ENCODE results near the gene SYNC. TPM values are rescaled to one million over a fixed set of nuclear protein-coding genes. Genes with fewer than 3 reads are reported as not detected.

SYNC gene
- total and polyA plus RNA-seq, 9 of the 15 experiments (the other 6 are each of a cell fraction or from before 2014, with no cell fraction given), result 0.49 to 1.1 (median 0.87) TPM

DNA sequence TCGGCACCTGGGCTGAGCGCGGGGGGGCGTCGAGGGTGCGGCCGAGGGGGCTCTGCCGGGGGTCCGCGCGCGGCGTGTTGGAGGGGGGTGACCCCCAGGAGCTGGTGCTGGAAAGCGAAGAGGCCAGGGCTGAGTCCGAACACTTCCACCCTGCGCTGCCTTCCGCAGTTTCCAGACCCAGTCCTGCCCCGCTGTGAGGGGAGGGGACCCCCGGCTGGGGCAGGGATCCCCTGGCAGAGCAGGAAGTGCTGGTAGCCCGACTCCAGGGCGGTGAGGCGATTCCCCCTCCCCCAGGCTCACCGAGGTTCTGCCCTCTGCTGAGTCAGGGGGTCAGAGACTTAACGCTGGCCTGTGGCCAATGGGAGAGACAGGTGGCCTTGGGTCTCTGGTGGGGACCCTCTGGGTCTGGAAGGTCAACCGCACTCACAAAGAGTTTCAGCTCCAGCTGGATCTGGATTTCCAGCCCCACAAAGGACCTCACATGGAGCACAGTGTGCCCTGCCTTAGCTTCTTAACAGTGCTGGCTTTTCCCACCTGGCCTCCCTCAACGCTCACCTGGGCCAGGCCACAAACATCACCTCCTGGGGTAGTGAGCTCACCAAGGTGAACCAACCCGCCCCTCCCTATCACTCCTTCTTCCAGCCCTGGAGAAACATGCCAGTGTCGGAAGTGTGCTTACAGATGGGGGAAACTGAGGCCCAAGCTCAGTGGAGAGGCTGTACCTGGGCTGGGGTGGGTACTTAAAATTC, 39.8 kb upstream of the SYNC start (continued):
- TF ChIP-seq, protein P1, sequence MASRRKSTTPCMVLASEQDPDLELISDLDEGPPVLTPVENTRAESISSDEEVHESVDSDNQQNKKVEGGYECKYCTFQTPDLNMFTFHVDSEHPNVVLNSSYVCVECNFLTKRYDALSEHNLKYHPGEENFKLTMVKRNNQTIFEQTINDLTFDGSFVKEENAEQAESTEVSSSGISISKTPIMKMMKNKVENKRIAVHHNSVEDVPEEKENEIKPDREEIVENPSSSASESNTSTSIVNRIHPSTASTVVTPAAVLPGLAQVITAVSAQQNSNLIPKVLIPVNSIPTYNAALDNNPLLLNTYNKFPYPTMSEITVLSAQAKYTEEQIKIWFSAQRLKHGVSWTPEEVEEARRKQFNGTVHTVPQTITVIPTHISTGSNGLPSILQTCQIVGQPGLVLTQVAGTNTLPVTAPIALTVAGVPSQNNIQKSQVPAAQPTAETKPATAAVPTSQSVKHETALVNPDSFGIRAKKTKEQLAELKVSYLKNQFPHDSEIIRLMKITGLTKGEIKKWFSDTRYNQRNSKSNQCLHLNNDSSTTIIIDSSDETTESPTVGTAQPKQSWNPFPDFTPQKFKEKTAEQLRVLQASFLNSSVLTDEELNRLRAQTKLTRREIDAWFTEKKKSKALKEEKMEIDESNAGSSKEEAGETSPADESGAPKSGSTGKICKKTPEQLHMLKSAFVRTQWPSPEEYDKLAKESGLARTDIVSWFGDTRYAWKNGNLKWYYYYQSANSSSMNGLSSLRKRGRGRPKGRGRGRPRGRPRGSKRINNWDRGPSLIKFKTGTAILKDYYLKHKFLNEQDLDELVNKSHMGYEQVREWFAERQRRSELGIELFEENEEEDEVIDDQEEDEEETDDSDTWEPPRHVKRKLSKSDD (conservative IDR thresholded peaks at IDR 0.05; ENCODE audit: low read length), result no peak
- peak; percentile 8 for TF ChIP-seq KDM5B (IDR thresholded peaks at IDR 0.05; ENCODE audit: insufficient replicate concordance, low read depth, low read length)
- no peak for TF ChIP-seq RBM34 (IDR thresholded peaks at IDR 0.05; ENCODE audit: borderline replicate concordance, insufficient read depth, low read length)
- TF ChIP-seq, protein P2, sequence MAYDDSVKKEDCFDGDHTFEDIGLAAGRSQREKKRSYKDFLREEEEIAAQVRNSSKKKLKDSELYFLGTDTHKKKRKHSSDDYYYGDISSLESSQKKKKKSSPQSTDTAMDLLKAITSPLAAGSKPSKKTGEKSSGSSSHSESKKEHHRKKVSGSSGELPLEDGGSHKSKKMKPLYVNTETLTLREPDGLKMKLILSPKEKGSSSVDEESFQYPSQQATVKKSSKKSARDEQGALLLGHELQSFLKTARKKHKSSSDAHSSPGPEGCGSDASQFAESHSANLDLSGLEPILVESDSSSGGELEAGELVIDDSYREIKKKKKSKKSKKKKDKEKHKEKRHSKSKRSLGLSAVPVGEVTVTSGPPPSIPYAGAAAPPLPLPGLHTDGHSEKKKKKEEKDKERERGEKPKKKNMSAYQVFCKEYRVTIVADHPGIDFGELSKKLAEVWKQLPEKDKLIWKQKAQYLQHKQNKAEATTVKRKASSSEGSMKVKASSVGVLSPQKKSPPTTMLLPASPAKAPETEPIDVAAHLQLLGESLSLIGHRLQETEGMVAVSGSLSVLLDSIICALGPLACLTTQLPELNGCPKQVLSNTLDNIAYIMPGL (CRISPR knock-in tag; IDR thresholded peaks at IDR 0.05), result 0 out of 2 replicates have a peak, but pooled peaks have one; percentile 40
- TF ChIP-seq RBFOX2 (IDR thresholded peaks at IDR 0.05; ENCODE audit: low read depth, low read length), result peak; percentile 16; the same call in 1 of the 2 replicates
- TF ChIP-seq GATAD2A (IDR thresholded peaks at IDR 0.05), result 0 out of 2 replicates have a peak, but pooled peaks have one; percentile 65
- TF ChIP-seq ZNF316 (IDR thresholded peaks at IDR 0.05), result peak; percentile 64
- no peak for TF ChIP-seq ZNF696 (CRISPR knock-in tag; conservative IDR thresholded peaks at IDR 0.05)
- TF ChIP-seq, protein P3, sequence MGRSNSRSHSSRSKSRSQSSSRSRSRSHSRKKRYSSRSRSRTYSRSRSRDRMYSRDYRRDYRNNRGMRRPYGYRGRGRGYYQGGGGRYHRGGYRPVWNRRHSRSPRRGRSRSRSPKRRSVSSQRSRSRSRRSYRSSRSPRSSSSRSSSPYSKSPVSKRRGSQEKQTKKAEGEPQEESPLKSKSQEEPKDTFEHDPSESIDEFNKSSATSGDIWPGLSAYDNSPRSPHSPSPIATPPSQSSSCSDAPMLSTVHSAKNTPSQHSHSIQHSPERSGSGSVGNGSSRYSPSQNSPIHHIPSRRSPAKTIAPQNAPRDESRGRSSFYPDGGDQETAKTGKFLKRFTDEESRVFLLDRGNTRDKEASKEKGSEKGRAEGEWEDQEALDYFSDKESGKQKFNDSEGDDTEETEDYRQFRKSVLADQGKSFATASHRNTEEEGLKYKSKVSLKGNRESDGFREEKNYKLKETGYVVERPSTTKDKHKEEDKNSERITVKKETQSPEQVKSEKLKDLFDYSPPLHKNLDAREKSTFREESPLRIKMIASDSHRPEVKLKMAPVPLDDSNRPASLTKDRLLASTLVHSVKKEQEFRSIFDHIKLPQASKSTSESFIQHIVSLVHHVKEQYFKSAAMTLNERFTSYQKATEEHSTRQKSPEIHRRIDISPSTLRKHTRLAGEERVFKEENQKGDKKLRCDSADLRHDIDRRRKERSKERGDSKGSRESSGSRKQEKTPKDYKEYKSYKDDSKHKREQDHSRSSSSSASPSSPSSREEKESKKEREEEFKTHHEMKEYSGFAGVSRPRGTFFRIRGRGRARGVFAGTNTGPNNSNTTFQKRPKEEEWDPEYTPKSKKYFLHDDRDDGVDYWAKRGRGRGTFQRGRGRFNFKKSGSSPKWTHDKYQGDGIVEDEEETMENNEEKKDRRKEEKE (IDR thresholded peaks at IDR 0.05; ENCODE audit: borderline replicate concordance in 1 of 2, control insufficient read depth in 1 of 2, low read depth in 2 of 2, low read length in 1 of 2), result no peak
- TF ChIP-seq DPF2 (IDR thresholded peaks at IDR 0.05), result no peak

Data from K562 (cell line).